ENCODE results near the gene HEY2.
"Not testable (repeated sequence)": the region's sequence is repeated elsewhere in the genome, so short reads cannot be mapped to it uniquely, and the experiment has no call there.

HEY2 gene

GRCh38 chr6:125797120-125797885 lies 47.9 kb downstream of the HEY2 start:
- no peak for DNase-seq

GRCh38 chr6:125797886-125798444 lies 48.5 kb downstream of the HEY2 start:
- DNase-seq = no peak

DNA sequence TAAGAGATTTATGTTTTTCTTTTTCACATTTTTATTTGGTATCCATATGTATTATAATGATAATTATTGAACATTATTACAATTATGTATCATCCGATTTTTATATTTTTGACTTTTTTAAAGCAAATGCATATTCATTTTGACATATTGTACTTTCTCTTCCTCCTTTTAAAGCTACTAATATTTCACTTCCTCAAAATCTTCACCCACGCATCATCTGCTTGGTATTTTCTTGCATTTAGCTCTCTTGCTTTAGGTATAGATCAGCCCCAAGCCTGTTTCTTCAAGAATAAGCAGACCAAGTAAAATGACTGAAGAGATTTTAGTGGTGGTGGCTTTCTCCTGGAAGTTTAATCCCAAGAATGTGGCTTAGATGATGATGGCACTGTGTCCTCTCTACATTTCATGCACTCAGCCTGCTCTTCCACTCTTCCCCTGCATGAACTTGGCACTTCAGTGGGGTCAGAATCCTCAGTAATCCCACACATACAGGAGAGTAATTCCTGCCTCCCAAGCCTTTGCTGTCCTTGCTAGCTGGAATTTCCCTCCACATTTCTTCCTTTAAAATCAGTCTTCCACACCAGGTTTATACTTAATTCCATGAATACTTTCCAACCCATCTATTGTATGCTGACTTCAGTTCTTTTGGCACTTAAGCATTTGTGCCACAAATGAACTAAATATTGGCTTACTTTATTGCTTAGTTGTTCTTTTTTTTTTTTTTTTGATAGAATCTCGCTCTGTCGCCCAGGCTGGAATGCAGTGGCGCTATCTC lies 49.5 kb downstream of the HEY2 start:
- no peak for DNase-seq

DNA sequence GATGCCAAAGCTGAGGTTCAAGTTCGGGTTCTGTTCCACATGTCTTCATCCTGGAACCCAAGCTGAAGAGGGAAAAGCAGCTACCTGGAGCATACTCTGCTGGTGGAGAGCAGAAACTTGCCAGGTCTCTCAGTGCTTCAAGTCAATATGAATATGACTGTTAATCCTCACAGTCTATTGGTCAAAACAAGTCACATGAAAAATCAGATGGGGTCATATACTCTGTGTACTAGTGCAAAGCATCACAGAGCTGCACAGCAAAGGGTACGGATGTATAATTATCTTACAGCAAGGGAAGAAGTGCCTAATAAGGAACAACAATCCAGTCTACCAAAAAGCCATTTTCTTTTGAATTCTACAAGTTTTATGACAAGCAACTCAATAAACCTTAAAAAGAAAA lies 53.0 kb downstream of the HEY2 start:
- no peak for DNase-seq

- no peak for DNase-seq
Measured at GRCh38 chr6:125802943-125803377, 53.5 kb downstream of the HEY2 start.

DNA sequence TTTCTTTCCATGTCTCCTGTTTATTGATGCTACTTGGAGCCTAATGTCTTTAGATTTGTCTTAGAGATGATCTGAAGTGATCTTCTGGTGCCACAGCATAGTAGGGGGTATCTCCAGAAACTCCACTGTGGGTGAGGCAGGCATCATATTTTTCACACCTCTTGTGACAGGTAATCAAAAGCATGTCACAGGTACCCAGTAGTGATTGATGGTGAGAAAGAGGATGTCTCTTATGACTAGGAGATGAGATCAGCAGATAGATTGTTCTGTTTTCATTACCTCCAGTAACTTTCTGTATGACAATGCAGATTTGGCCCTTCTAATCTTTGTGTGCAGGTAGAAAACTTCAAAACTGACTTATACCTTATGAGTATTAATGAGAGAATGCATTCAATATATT lies 54.8 kb downstream of the HEY2 start:
- DNase-seq = no peak

GRCh38 chr6:125804866-125805425 lies 55.5 kb downstream of the HEY2 start:
- DNase-seq = not testable (repeated sequence)

- DNase-seq = no peak
Measured at GRCh38 chr6:125806813-125807212, 57.4 kb downstream of the HEY2 start.

GRCh38 chr6:125807293-125807692 lies 57.9 kb downstream of the HEY2 start:
- no peak for DNase-seq

DNA sequence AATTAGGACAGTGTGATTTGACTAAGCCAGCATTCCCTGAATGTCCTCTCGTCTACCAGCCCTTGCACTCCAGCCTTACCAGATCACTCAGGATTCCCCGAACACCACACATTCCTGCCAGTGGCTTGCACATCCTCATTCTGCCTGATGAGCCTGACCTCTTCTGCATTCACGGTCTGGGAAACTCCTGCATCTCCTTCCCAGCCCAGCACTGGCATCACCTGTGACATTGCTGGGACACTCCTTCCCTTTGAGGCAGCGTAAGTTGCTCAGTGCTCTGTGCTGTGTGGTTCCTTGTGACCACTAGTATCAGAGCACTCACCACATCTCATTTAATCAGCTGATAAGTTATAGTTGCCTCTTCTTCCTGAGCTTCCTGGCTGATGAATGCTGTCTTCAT lies 58.6 kb downstream of the HEY2 start:
- no peak for DNase-seq

- no peak for DNase-seq
Measured at GRCh38 chr6:125808591-125808990, 59.2 kb downstream of the HEY2 start.

DNA sequence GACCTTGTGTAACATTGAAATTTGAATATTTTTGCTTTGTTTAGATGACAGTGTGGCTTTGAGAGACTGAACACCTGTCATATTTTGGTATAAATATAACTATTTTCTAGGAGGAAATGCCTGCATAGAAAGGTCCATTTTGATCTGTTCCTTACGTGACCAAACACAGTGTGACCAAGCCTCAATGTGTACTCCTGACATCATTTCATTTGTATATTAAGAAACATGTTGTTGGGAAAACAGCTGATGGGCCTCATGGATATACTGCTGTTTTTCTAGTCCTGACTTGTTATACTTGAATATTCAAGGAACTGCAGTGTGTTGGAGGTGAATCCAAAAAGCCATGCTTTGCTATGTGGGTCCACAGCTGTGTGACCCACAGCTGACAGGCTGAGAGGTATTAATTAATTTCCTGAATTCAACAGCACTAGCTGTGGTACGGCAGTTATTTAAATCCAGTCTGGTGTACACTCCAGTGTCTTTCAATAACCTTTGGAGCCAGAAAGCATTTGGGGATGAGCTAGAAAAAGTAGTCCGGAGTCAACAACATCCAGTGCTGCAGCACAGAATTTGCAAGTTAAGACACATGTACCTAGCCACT lies 60.2 kb downstream of the HEY2 start:
- no peak for DNase-seq

- no peak for DNase-seq
Measured at GRCh38 chr6:125810445-125810844, 61.0 kb downstream of the HEY2 start.
